HepG2 (cell line): ENCODE measurements around the gene RFX7. TPM values are rescaled to one million over a fixed set of nuclear protein-coding genes. Genes with fewer than 3 reads are reported as not detected.
A peak's percentile ranks its signal among the peaks of the same experiment; 100 is the strongest.

Experiments used
- CEBPB ChIP-seq: IDR thresholded peaks from 2 replicates; pipeline ENCODE4 v1.6.1; 2011; ENCODE audit warnings: low read depth, low read length, improper control_type of control experiment, borderline replicate concordance
- JUND ChIP-seq: sonication (generic); formaldehyde crosslinking; IDR thresholded peaks from 2 replicates; pipeline ENCODE4 v1.8.0; 2022; ENCODE audit warnings: mild to moderate bottlenecking, missing genetic modification reagents
- MTA1 ChIP-seq: sonication (generic); formaldehyde crosslinking; IDR thresholded peaks from 2 replicates; pipeline ENCODE4 v1.4.0; 2020; ENCODE audit warnings: missing genetic modification reagents, mild to moderate bottlenecking, borderline replicate concordance
- MXI1 ChIP-seq: IDR thresholded peaks from 3 replicates; pipeline ENCODE4 v1.6.1; 2012; ENCODE audit warnings: low read depth, low read length, inconsistent platforms, borderline replicate concordance
- PHF5A ChIP-seq: IDR thresholded peaks from one replicate; pipeline ENCODE4 v1.6.1; 2018; ENCODE audit warnings: low read depth, missing genetic modification reagents; ENCODE audit not compliant: unreplicated experiment
- PHF8 ChIP-seq: sonication (generic); formaldehyde crosslinking; IDR thresholded peaks from 2 replicates; pipeline ENCODE4 v1.5.0; 2020; ENCODE audit warnings: missing genetic modification reagents
- PRPF4 ChIP-seq: fragments of 200-400 bp; formaldehyde crosslinking; IDR thresholded peaks from 2 replicates; pipeline ENCODE4 v1.6.1; 2016; ENCODE audit warnings: low read length, low read depth; ENCODE audit not compliant: poor library complexity, severe bottlenecking
- RAD21 ChIP-seq: fragments of 450-650 bp; formaldehyde crosslinking; IDR thresholded peaks from 2 replicates; pipeline ENCODE4 v1.5.0; 2020; ENCODE audit warnings: mild to moderate bottlenecking
- RARG ChIP-seq: sonication (generic); formaldehyde crosslinking; IDR thresholded peaks from 2 replicates; pipeline ENCODE4 v1.4.0; 2020; ENCODE audit warnings: low read depth, mild to moderate bottlenecking, missing genetic modification reagents
- RELA ChIP-seq: sonication (generic); formaldehyde crosslinking; IDR thresholded peaks from 2 replicates; pipeline ENCODE4 v1.4.0; 2020; ENCODE audit warnings: missing genetic modification reagents
- ZNF260 ChIP-seq: sonication (generic); formaldehyde crosslinking; IDR thresholded peaks from 2 replicates; pipeline ENCODE4 v1.4.0; 2020; ENCODE audit warnings: missing genetic modification reagents, low read depth, mild to moderate bottlenecking, borderline replicate concordance
- ZNF674 ChIP-seq: sonication (generic); formaldehyde crosslinking; IDR thresholded peaks from 2 replicates; pipeline ENCODE4 v1.5.0; 2020; ENCODE audit warnings: low read depth, mild to moderate bottlenecking, missing genetic modification reagents
- polyA plus RNA-seq, 8 experiments: library from polyadenylated mRNA; depleted of rRNA in 3 of 8; stranded (reverse) in 7 of 8; unstranded in 1 of 8; fragments of >200 nt; fragmentation: Illumina TruSeq in 4 of 8; extraction: Trizol in 4 of 8; gene quantifications; 2 replicates each; pipeline versions ENCODE4 v1.2.1 to v1.2.3, GENCODE V29; 2011 to 2016; ENCODE audit warnings: low read depth in 4 of 8, missing spikeins in 1 of 8, mixed read lengths in 1 of 8; ENCODE audit not compliant: insufficient read depth in 1 of 8
- total RNA-seq, 5 experiments: library from RNA; depleted of rRNA; stranded (reverse); fragments of >200 nt; fragmentation: Illumina TruSeq; extraction: Trizol; gene quantifications; 2 replicates each; pipeline ENCODE4 v1.2.3, GENCODE V29; 2016; ENCODE audit warnings: low read depth in 1 of 5
- TF ChIP-seq, protein P1 (sequence below): sonication (generic); formaldehyde crosslinking; conservative IDR thresholded peaks from 2 replicates; pipeline ENCODE4 v1.8.0; 2022; ENCODE audit warnings: mild to moderate bottlenecking, moderate library complexity, missing genetic modification reagents
- TF ChIP-seq, protein P2 (sequence below): sonication (generic); formaldehyde crosslinking; IDR thresholded peaks from 2 replicates; pipeline ENCODE4 v1.4.0; 2020; ENCODE audit warnings: missing genetic modification reagents
- TF ChIP-seq, protein P3 (sequence below): IDR thresholded peaks from 2 replicates; pipeline ENCODE4 v1.6.1; 2018; ENCODE audit warnings: missing genetic modification reagents, mild to moderate bottlenecking, missing compliant biosample characterization
- TF ChIP-seq, protein P4 (sequence below): sonication (generic); formaldehyde crosslinking; IDR thresholded peaks from 2 replicates; pipeline ENCODE4 v1.4.0; 2020; ENCODE audit warnings: missing genetic modification reagents, borderline replicate concordance
- TF ChIP-seq, protein P5 (sequence below): sonication (generic); formaldehyde crosslinking; IDR thresholded peaks from 2 replicates; pipeline ENCODE4 v1.4.0; 2020; ENCODE audit warnings: mild to moderate bottlenecking, low read depth, missing genetic modification reagents
- TF ChIP-seq, protein P6 (sequence below): sonication (generic); formaldehyde crosslinking; IDR thresholded peaks from 2 replicates; pipeline ENCODE4 v1.5.0; 2020; ENCODE audit warnings: missing genetic modification reagents, mild to moderate bottlenecking, borderline replicate concordance

The RFX7 gene
- total and polyA plus RNA-seq, 2 of the 13 experiments (the other 11 are each of a cell fraction or from before 2014, with no cell fraction given), result 8.5 to 10.4 TPM

DNA sequence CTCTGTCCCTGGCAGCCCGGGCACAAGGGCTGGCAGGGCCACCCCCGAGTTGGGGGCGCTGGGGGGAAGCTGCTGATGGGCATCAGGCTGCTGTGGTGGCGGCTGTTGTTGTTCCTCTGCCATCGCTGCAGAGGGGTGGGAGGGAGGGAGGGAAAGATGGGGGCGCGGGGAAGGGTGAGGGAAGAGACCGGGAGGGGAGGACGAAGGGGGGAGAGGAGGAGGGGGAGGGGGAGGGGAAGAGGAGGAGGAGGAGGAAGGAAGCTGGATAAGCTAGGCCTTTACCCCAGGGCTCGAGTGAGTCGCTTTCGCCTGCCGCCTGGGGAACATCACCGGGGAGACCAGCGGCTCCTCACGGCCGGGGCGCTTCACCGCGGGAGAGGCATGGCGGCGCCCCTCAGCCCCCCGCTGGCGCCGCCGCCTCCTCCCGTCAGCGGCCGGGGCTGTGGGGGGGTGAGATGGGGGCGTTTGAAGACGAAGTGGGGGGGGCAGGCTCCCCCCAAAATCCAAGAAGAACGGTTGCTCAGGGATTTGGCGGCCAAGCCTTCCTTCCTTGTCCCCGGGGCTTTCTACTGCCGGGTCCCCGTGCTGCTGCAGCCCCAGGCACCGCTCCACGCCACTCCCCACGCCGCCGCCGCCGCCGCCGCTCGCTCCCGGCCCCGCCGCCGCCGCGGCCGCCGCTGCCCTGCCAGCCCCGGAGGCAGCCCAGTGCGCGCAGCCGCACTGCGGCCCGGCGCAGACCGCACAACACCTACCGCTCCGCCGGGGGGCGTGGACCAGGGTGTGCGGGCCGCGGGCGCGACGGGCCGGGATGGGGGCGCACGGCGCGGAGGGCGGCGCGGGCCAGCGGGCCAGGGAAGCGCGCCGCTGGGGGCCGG is at the start of gene RFX7 (continued):
- TF ChIP-seq, protein P1, sequence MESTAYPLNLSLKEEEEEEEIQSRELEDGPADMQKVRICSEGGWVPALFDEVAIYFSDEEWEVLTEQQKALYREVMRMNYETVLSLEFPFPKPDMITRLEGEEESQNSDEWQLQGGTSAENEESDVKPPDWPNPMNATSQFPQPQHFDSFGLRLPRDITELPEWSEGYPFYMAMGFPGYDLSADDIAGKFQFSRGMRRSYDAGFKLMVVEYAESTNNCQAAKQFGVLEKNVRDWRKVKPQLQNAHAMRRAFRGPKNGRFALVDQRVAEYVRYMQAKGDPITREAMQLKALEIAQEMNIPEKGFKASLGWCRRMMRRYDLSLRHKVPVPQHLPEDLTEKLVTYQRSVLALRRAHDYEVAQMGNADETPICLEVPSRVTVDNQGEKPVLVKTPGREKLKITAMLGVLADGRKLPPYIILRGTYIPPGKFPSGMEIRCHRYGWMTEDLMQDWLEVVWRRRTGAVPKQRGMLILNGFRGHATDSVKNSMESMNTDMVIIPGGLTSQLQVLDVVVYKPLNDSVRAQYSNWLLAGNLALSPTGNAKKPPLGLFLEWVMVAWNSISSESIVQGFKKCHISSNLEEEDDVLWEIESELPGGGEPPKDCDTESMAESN, result no peak
- TF ChIP-seq RELA (CRISPR knock-in tag) (no peak), ZNF674 (CRISPR knock-in tag) (no peak), PRPF4 (no peak), CEBPB (no peak), JUND (CRISPR knock-in tag) (no peak), RAD21 (CRISPR knock-in tag) (peak; percentile 21; the same call in 1 of the 2 replicates), RARG (CRISPR knock-in tag) (no peak), MXI1 (peak; percentile 49; the same call in 1 of the 3 replicates), ZNF260 (CRISPR knock-in tag) (no peak), PHF8 (CRISPR knock-in tag) (peak; percentile 49), MTA1 (CRISPR knock-in tag) (no peak), PHF5A (CRISPR knock-in tag) (no peak)
- TF ChIP-seq, protein P2, sequence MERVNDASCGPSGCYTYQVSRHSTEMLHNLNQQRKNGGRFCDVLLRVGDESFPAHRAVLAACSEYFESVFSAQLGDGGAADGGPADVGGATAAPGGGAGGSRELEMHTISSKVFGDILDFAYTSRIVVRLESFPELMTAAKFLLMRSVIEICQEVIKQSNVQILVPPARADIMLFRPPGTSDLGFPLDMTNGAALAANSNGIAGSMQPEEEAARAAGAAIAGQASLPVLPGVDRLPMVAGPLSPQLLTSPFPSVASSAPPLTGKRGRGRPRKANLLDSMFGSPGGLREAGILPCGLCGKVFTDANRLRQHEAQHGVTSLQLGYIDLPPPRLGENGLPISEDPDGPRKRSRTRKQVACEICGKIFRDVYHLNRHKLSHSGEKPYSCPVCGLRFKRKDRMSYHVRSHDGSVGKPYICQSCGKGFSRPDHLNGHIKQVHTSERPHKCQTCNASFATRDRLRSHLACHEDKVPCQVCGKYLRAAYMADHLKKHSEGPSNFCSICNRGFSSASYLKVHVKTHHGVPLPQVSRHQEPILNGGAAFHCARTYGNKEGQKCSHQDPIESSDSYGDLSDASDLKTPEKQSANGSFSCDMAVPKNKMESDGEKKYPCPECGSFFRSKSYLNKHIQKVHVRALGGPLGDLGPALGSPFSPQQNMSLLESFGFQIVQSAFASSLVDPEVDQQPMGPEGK (CRISPR knock-in tag), result peak; percentile 77
- TF ChIP-seq, protein P3, sequence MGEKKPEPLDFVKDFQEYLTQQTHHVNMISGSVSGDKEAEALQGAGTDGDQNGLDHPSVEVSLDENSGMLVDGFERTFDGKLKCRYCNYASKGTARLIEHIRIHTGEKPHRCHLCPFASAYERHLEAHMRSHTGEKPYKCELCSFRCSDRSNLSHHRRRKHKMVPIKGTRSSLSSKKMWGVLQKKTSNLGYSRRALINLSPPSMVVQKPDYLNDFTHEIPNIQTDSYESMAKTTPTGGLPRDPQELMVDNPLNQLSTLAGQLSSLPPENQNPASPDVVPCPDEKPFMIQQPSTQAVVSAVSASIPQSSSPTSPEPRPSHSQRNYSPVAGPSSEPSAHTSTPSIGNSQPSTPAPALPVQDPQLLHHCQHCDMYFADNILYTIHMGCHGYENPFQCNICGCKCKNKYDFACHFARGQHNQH, result no peak
- TF ChIP-seq, protein P4, sequence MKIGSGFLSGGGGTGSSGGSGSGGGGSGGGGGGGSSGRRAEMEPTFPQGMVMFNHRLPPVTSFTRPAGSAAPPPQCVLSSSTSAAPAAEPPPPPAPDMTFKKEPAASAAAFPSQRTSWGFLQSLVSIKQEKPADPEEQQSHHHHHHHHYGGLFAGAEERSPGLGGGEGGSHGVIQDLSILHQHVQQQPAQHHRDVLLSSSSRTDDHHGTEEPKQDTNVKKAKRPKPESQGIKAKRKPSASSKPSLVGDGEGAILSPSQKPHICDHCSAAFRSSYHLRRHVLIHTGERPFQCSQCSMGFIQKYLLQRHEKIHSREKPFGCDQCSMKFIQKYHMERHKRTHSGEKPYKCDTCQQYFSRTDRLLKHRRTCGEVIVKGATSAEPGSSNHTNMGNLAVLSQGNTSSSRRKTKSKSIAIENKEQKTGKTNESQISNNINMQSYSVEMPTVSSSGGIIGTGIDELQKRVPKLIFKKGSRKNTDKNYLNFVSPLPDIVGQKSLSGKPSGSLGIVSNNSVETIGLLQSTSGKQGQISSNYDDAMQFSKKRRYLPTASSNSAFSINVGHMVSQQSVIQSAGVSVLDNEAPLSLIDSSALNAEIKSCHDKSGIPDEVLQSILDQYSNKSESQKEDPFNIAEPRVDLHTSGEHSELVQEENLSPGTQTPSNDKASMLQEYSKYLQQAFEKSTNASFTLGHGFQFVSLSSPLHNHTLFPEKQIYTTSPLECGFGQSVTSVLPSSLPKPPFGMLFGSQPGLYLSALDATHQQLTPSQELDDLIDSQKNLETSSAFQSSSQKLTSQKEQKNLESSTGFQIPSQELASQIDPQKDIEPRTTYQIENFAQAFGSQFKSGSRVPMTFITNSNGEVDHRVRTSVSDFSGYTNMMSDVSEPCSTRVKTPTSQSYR (CRISPR knock-in tag), result 0 out of 2 replicates have a peak, but pooled peaks have one; percentile 4
- TF ChIP-seq, protein P5, sequence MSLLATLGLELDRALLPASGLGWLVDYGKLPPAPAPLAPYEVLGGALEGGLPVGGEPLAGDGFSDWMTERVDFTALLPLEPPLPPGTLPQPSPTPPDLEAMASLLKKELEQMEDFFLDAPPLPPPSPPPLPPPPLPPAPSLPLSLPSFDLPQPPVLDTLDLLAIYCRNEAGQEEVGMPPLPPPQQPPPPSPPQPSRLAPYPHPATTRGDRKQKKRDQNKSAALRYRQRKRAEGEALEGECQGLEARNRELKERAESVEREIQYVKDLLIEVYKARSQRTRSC (CRISPR knock-in tag), result no peak
- TF ChIP-seq, protein P6, sequence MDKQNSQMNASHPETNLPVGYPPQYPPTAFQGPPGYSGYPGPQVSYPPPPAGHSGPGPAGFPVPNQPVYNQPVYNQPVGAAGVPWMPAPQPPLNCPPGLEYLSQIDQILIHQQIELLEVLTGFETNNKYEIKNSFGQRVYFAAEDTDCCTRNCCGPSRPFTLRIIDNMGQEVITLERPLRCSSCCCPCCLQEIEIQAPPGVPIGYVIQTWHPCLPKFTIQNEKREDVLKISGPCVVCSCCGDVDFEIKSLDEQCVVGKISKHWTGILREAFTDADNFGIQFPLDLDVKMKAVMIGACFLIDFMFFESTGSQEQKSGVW (CRISPR knock-in tag), result no peak
